Measurements from ENCODE around the gene DHRS1.

DNA sequence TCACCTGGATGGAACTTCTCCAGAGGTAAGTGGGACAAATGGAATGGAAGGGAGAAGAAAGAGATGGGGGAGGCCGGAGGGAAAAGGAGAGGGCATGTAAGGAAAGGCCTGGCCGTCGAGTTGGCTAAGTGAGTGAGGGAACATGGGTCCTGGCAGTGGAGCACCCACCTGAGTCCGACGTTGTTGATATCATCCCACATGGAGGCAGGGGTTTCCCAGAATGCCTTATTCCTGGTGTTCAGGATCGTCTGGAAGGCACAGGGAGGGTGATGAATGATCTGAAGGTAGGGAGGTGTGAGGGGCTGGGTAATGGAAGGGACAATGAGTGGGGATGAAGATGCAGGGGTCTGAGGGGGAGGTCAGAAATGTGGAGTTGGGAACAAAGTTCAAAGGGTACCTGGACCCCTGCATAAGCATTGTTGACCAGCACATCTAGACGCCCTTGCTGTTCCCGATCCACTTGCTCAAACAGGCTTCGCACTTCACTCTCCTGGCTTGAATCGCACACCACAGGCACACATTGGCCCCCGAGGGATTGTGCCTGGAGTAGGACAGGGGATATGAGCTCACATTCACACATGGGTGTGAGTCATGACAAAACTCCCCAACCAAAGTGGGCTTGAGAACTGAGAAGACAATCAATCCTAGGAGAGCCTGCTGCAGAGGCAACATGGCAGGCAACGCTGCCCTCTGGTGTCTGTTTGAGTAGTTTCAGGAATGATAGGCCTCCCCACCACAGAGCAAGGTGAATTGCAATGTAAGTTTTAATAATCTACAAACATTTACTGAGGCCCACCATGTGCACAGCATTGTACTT lies 3.0 kb downstream of the DHRS1 start:
- TF ChIP-seq, protein P1, sequence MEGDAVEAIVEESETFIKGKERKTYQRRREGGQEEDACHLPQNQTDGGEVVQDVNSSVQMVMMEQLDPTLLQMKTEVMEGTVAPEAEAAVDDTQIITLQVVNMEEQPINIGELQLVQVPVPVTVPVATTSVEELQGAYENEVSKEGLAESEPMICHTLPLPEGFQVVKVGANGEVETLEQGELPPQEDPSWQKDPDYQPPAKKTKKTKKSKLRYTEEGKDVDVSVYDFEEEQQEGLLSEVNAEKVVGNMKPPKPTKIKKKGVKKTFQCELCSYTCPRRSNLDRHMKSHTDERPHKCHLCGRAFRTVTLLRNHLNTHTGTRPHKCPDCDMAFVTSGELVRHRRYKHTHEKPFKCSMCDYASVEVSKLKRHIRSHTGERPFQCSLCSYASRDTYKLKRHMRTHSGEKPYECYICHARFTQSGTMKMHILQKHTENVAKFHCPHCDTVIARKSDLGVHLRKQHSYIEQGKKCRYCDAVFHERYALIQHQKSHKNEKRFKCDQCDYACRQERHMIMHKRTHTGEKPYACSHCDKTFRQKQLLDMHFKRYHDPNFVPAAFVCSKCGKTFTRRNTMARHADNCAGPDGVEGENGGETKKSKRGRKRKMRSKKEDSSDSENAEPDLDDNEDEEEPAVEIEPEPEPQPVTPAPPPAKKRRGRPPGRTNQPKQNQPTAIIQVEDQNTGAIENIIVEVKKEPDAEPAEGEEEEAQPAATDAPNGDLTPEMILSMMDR (IDR thresholded peaks at IDR 0.05; ENCODE audit: insufficient read depth, low read depth, low read length), result peak; percentile 88
- TF ChIP-seq EZH2 (IDR thresholded peaks at IDR 0.05; ENCODE audit: insufficient read depth, low read length), result no peak

Measured in astrocyte (in vitro differentiated cells and primary cell).